ENCODE results near the gene CDC20.

DNA sequence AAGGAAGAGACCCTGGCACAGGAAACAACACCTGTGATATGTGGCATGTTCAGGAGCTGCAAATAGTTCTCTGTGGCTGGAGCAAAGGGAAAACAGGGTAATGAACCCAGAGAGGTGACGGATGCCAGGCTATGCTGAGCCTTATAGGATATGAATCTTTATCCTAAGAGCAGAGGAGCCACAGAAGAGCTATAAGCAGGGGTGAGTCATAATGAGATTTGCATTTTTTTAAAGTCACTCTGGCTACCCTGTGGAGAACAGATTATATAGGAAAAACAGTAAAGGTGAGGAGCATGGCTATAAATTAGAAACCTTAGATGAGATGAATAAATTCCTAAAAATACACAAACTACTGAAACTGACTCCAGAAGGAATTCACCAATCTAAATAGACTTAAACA, 34.0 kb upstream of the CDC20 start:
- no peak for TF ChIP-seq CTCF (IDR thresholded peaks at IDR 0.05)
- TF ChIP-seq POLR2A (IDR thresholded peaks at IDR 0.05): no peak
- TF ChIP-seq POLR2AphosphoS5 (IDR thresholded peaks at IDR 0.05): no peak

Data from prostate gland (tissue), 2 donors.